Measurements from ENCODE around the gene MAGEA9B.
"Not testable (repeated sequence)": the region's sequence is repeated elsewhere in the genome, so short reads cannot be mapped to it uniquely, and the experiment has no call there.

Gene MAGEA9B

GRCh38 chrX:149587359-149587758 lies at the start of gene MAGEA9B:
Gene MAGEA9B (minus strand): TSS chrX:149587459. CDS start chrX:149583179, 4,280 bp downstream.
- not testable (repeated sequence) for DNase-seq (ENCODE audit: low spot score)

- DNase-seq (ENCODE audit: low spot score), result no peak
These were observed 46.3 kb upstream of the MAGEA9B start for GRCh38 chrX:149633511-149633910.

- peak; percentile 73 for DNase-seq (ENCODE audit: low spot score)
These were observed 44.2 kb upstream of the MAGEA9B start, which contains the start of gene TMEM185A for GRCh38 chrX:149631234-149632165. Gene TMEM185A (minus strand): TSS chrX:149631792. CDS start chrX:149631580, 212 bp downstream.

GRCh38 chrX:149630681-149631233 lies 43.5 kb upstream of the MAGEA9B start:
- no peak for DNase-seq (ENCODE audit: low spot score)

GRCh38 chrX:149629730-149630387 lies 42.6 kb upstream of the MAGEA9B start:
- no peak for DNase-seq (ENCODE audit: low spot score)

GRCh38 chrX:149628768-149629167 lies 41.5 kb upstream of the MAGEA9B start:
- no peak for DNase-seq (ENCODE audit: low spot score)

GRCh38 chrX:149628280-149628679 lies 41.0 kb upstream of the MAGEA9B start:
- no peak for DNase-seq (ENCODE audit: low spot score)

GRCh38 chrX:149626829-149627228 lies 39.6 kb upstream of the MAGEA9B start:
- not testable (repeated sequence) for DNase-seq (ENCODE audit: low spot score)

GRCh38 chrX:149619662-149620061 lies 32.4 kb upstream of the MAGEA9B start:
- not testable (repeated sequence) for DNase-seq (ENCODE audit: low spot score)

GRCh38 chrX:149618871-149619270 lies 31.6 kb upstream of the MAGEA9B start:
- DNase-seq (ENCODE audit: low spot score), result no peak

- no peak for DNase-seq (ENCODE audit: low spot score)
These were observed 24.4 kb upstream of the MAGEA9B start for GRCh38 chrX:149611623-149612175.

GRCh38 chrX:149610511-149610910 lies 23.3 kb upstream of the MAGEA9B start:
- DNase-seq (ENCODE audit: low spot score), result no peak

GRCh38 chrX:149607699-149608098 lies 20.4 kb upstream of the MAGEA9B start:
- no peak for DNase-seq (ENCODE audit: low spot score)

GRCh38 chrX:149605248-149605885 lies 18.1 kb upstream of the MAGEA9B start:
- not testable (repeated sequence) for DNase-seq (ENCODE audit: low spot score)

GRCh38 chrX:149598603-149599002 lies 11.3 kb upstream of the MAGEA9B start:
- DNase-seq (ENCODE audit: low spot score), result not testable (repeated sequence)

GRCh38 chrX:149595943-149596342 lies 8.7 kb upstream of the MAGEA9B start:
- DNase-seq (ENCODE audit: low spot score), result not testable (repeated sequence)

GRCh38 chrX:149595214-149595613 lies 8.0 kb upstream of the MAGEA9B start, which contains the start of gene HSFX2:
Gene HSFX2 (minus strand): TSS chrX:149595314. CDS start chrX:149594700, 614 bp downstream.
- DNase-seq (ENCODE audit: low spot score), result not testable (repeated sequence)

GRCh38 chrX:149590993-149591392 lies 3.7 kb upstream of the MAGEA9B start:
- not testable (repeated sequence) for DNase-seq (ENCODE audit: low spot score)

GRCh38 chrX:149585631-149586030 lies 1.6 kb downstream of the MAGEA9B start:
- DNase-seq (ENCODE audit: low spot score), result not testable (repeated sequence)

GRCh38 chrX:149573456-149573855 lies 13.8 kb downstream of the MAGEA9B start:
- not testable (repeated sequence) for DNase-seq (ENCODE audit: low spot score)

GRCh38 chrX:149572743-149573142 lies 14.5 kb downstream of the MAGEA9B start:
- no peak for DNase-seq (ENCODE audit: low spot score)

- DNase-seq (ENCODE audit: low spot score), result no peak
These were observed 15.5 kb downstream of the MAGEA9B start for GRCh38 chrX:149571770-149572169.

All from activated CD4-positive, alpha-beta T cell treated with anti-CD3 and anti-CD28 coated beads, Interleukin-2, Interleukin-4, amounts not matched to agents 100 ng/mL and 50 ng/mL, durations not matched to agents 16 hours and 8 hours (primary cell).